Hematopoietic multipotent progenitor cell treated with erythropoietin and hydrocortisone succinate and interleukin-3 and kit ligand, for 15 days (in vitro differentiated cells): ENCODE results near the gene P2RY11.

Experiments
- DNase-seq: peaks from one replicate; pipeline ENCODE4 v3.0.0-alpha.2; 2015; ENCODE audit warnings: low spot score

The P2RY11 gene

DNA sequence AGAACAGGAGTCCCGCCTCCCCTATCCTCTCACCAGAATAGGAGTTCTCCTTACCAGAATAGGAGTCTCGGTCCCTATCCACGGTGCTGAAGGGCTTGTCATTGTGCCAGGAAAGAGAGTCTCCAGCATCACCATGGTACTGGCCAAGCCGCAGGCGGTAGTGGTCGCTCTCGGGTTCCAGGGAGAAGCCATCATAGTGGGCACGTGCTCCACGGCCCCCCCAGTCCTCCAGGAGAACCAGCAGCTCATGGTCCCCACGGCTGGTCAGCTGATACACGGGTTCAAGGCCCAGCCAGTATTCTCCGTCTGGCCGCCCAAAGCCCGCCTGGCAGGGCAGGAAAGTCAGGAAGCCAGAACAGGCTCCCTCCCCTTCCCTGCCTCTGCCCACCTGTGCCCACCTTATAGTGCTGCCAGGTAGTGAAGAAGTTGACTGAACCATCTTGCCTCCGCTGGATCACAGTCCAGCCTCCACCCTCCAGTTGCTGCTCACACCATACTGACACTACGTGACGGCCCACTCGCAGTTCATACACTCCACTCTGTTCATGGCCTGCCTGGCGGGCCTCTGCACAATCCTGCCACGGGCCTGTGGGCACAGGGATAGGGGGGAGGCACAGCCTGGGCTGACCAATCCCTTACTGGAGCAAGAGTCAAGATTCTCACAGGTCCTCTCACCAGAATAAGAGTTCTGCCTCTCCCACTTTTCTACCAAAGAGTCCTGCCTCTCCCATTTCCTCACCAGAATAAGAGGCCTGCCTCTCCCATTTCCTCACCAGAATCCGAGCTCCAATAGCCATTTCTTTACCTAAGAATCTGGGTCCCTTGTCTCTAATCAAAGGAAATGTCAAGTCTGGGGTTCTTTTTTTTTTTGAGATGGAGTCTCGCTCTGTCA lies 18.0 kb upstream of the P2RY11 start:
- no peak for DNase-seq

DNA sequence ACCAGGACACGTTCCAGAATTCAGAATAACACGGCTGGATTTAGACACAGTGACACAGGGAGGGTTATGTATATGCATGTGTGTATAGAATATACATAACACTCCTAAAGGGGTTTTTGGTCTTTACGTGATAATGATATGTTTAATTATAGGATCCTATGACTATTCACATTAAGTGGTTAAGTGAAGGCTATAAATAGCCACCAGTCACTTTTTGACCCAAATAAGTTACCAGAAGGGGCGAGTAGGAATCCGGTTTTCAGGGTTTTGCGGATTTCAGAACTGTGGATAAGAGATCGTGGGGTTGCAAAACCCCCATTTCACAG lies 15.9 kb upstream of the P2RY11 start:
- DNase-seq, result no peak

DNA sequence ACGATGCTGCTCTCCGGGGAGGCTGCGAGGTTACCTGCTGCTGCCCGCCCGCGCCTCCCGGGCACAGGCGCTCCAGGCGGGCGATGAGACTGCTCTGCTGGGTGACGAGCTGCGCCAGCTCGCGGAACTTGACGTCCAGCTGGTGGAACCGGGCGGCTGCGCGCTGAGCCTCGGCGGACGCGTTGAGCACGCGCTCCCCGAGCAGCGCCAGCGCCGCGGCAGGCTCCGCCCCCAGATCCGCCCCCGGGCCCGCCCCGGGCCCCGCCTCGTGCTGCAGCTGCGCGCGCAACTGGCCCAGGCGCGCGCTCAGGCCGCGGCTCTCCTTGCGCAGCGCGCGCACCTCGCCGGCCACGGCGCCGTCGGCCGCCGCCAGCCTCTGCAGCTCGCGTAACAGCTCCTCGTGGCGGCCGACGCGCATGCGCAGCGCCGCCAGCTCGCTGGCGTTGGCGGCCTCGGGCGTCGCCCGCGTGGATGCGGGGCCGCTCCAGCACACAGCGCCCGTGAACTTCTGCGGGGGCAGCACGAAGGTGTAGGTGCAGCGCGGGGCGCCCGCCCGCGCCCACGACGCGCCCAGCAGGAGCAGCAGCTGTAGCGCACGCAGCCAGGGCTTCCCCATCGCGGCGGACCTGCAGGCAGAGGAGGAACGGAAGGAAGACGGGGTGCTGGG lies 15.4 kb upstream of the P2RY11 start:
- DNase-seq, result peak; percentile 88

- DNase-seq, result no peak
Observed at GRCh38 chr19:10096615-10096963, 14.9 kb upstream of the P2RY11 start.

- no peak for DNase-seq
Observed at GRCh38 chr19:10100163-10100785, 11.2 kb upstream of the P2RY11 start.

DNA sequence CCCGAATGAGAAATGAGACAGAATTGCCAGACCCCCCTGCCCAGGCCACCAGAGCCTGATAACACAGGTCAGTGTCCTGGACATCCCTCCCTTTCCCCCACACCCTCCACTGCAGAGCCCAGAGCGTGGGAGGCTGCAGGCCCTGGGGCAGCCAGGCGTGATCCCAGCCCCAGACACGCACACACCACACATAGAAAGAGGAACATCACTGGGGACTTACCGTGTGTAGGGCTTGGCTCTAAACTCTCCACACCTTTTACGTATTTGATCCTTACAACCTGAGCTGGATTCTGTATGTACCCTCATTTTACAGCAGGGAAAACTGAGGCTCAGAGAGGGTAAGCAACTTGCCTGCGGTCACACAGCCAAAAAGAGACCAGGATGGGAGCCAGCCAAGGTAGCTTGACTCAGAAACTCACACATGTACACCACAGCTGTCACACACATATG lies 8.7 kb upstream of the P2RY11 start:
- DNase-seq, result no peak

DNA sequence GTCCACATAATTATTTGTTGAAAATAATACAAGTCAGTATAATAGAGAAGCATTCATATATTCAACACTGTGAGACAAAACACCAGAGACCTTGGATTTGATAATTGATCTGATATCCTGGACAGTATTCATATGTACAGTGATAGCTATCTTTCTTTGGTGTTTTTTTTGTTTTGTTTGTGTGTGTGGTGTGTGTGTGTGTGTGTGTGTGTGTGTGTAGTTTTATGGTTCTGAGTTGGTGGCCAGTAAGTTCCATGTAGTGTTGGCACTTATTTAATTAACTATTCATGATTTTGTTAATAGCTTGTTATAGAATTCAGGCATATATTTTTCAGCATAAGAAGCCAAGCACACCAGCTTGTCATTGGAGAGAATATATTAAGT lies 7.4 kb upstream of the P2RY11 start:
- DNase-seq, result no peak

DNA sequence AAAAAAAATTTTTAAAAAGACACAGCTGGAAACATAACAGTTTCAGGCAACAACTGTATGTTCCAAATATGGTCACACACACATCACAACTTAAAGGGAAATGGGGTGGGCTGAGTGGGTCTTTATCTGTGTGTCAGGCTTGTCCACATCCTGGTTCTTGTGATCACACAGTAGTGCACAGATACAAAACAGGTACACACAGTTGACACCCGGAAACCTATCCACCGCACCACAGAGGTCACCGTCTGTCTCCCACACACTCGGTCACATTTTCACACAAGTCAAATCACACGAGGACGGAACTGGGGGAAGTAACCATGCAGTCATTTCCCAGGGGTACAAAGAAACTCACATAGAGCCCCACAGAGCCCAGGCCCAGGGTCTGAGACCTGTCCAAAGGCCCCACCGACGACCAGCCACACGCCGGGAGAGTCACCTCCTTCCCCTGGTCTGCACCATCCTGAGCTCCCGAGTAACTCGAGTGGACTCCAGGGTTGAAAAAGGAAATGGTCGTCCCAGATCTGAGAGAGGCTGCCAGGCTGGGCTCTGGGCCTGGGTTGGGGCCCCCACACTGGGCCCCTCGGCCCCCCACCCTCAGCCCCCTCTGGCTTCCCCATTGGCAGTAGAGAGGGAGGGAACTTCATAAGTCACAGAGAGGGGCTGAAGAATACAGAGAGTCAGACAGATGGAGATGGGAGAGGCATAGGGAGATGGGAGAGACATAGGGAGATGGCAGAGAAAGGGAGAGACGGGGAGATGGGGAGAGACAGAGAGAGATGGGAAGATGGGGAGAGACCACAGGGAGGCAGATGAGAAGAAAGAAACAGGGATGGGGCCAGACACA lies 6.6 kb upstream of the P2RY11 start:
- DNase-seq, result no peak

DNA sequence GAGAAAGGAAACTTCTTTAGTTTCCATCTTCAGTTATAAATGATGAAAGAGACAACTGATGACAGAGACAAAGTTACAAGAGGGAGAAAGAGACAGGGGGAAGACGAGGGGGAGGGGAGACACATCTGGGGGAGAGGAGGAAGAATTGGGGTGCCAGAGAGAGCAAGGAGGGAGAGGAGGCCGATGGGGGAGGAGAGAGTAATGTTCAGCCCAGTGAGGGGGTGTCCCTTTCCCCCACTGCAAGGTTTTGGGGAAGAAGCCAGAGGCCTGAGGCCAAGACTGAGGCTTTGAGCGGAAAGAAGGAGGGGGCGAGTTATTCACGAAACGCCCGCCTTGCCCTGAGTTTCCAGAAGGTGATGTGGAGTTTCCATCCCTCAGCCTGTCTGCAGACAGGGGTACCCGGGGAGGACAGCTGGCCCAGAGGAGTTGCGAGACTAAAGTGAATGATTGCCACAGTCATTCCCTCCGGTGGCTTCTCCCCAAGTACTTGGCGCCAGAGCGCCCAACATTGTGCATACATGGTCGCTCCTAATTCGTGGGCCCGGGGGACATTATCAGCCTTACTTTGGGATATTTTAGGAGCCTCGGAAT lies 5.9 kb upstream of the P2RY11 start:
- no peak for DNase-seq

GRCh38 chr19:10106100-10106936 lies 5.2 kb upstream of the P2RY11 start, which contains the start of gene PPAN:
PPAN (plus strand) TSS chr19:10106362; CDS start chr19:10106395, 33 bp downstream.
- peak; percentile 99 for DNase-seq

- no peak for DNase-seq
Observed at GRCh38 chr19:10107254-10107653, 4.2 kb upstream of the P2RY11 start.

DNA sequence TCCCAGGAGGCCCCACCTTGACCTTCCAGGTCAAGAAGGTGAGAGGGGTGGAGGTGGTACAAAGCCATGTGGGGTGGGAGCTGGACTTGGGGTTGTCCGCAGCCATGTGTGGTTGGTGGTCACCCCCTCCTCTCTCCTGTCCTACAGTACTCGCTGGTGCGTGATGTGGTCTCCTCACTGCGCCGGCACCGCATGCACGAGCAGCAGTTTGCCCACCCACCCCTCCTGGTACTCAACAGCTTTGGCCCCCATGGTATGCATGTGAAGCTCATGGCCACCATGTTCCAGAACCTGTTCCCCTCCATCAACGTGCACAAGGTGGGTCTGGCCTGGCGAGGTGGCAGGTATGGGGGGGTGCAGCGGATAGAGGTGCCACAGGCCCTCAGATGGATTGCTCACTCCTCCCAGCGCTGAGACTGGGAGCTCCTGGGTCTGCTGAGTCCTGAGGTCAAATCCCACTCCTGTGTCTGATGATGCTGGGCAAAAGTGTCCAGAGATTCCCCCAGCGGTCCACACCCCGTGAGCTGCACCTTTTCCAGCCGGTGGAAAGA lies 3.6 kb upstream of the P2RY11 start:
- no peak for DNase-seq

DNA sequence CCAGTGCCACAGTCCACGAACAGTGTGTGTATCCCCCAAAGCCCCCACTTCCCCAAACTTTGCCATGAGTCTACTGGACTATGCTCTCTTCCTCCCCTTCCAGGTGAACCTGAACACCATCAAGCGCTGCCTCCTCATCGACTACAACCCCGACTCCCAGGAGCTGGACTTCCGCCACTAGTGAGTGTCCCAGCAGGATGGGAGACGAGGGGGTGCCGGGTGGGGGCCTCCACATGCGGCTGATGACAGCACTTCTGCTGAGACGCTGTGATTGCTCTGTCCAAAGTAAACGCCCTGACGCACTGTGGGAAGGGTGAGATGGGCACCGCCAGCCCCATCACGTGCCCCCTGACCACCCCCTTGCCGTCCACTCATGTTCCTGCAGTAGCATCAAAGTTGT lies 2.0 kb upstream of the P2RY11 start:
- DNase-seq, result no peak

DNA sequence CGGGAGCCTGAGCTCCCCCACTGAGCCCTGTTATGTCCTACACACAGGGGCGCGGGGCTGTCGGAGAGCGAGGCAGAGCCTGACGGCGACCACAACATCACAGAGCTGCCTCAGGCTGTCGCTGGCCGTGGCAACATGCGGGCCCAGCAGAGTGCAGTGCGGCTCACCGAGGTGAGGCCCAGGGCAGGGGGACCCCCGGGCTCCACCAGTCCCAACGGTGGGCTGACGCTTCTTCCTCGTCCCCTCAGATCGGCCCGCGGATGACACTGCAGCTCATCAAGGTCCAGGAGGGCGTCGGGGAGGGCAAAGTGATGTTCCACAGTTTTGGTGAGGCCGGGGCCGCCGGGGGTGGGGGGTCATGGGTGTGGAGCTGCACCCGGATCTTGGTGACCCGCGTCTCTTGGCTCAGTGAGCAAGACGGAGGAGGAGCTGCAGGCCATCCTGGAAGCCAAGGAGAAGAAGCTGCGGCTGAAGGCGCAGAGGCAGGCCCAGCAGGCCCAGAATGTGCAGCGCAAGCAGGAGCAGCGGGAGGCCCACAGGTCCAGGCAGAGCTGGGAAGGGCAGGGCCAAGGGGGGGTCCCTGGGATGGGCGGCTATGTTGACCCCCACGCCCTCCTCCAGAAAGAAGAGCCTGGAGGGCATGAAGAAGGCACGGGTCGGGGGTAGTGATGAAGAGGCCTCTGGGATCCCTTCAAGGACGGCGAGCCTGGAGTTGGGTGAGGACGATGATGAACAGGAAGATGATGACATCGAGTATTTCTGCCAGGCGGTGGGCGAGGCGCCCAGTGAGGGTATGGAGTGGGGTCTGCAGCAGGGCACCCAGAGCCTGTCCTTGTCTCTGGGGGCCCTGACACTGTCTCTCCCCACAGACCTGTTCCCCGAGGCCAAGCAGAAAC lies 1.2 kb upstream of the P2RY11 start:
- no peak for DNase-seq

GRCh38 chr19:10110972-10111317 lies 548 bp upstream of the P2RY11 start:
- DNase-seq, result no peak

- no peak for DNase-seq
Observed at GRCh38 chr19:10112037-10112761, 706 bp downstream of the P2RY11 start.

GRCh38 chr19:10112895-10113591 lies 1.6 kb downstream of the P2RY11 start:
- DNase-seq, result peak; percentile 30

- DNase-seq, result no peak
Observed at GRCh38 chr19:10113592-10113963, 2.1 kb downstream of the P2RY11 start.
